Activated CD8-positive, alpha-beta memory T cell treated with anti-CD3 and anti-CD28 coated beads for 36 hours (primary cell): Measurements from ENCODE around the gene GPT2. TPM values are rescaled to one million over a fixed set of nuclear protein-coding genes. Genes with fewer than 3 reads are reported as not detected.

Source experiments
- CTCF ChIA-PET: fragments of 350-600 bp; sonication (Branson Sonifier 250); formaldehyde crosslinking; loops from one replicate; lab custom pipeline; 2021; ENCODE audit warnings: antibody characterized with exemption; lab: Charles Lee
- POLR2A ChIA-PET: fragments of 350-600 bp; sonication (Branson Sonifier 250); formaldehyde crosslinking; loops from one replicate; lab custom pipeline; 2021; ENCODE audit warnings: antibody characterized with exemption; lab: Charles Lee
- total RNA-seq, 2 experiments: library from RNA; stranded (reverse); gene quantifications; one replicate each; pipeline ENCODE4 v1.2.3, GENCODE V29; 2021

Gene GPT2
- total RNA-seq, 2 experiments from 2014 or later, result 31.6 to 33.4 TPM

- ChIA-PET POLR2A (no interaction called here), CTCF (no interaction called here)
Measured at GRCh38 chr16:46887524-46887854, 3.3 kb downstream of the GPT2 start.

- POLR2A ChIA-PET, result no interaction called here
- CTCF ChIA-PET, result interaction anchor here (0.6 to 1.0 kb wide), 3 partner anchors 16 to 41 kb away, joined by 3 read pairs; no protein-coding TSS in a partner anchor
Measured at GRCh38 chr16:46889245-46889941, 5.2 kb downstream of the GPT2 start.

- ChIA-PET CTCF (interaction anchor here (0.8 to 1.0 kb wide), 2 partner anchors 17 to 40 kb away, joined by 3 read pairs; no protein-coding TSS in a partner anchor), POLR2A (no interaction called here)
Measured at GRCh38 chr16:46889942-46890300, 5.8 kb downstream of the GPT2 start.

- ChIA-PET POLR2A (no interaction called here), CTCF (no interaction called here)
Measured at GRCh38 chr16:46891910-46892309, 7.7 kb downstream of the GPT2 start.

- POLR2A ChIA-PET, result no interaction called here
- CTCF ChIA-PET, result no interaction called here
Measured at GRCh38 chr16:46894036-46894672, 10.0 kb downstream of the GPT2 start.

- POLR2A ChIA-PET, result no interaction called here
- CTCF ChIA-PET, result interaction anchor here (0.9 kb wide), 1 partner anchor 14 kb away, joined by 3 read pairs; no protein-coding TSS in a partner anchor
Measured at GRCh38 chr16:46895399-46896313, 11.5 kb downstream of the GPT2 start.

- POLR2A ChIA-PET, result no interaction called here
Measured at GRCh38 chr16:46896314-46896968, 12.3 kb downstream of the GPT2 start.

GRCh38 chr16:46897471-46897870 lies 13.3 kb downstream of the GPT2 start:
- CTCF ChIA-PET, result no interaction called here

More at GRCh38 chr16:46896314-46896968, 12.3 kb downstream of the GPT2 start:
- CTCF ChIA-PET, result interaction anchor here (0.9 kb wide), 1 partner anchor 15 kb away, joined by 3 read pairs; no protein-coding TSS in a partner anchor

GRCh38 chr16:46898006-46898405 lies 13.8 kb downstream of the GPT2 start:
- ChIA-PET CTCF (no interaction called here), POLR2A (no interaction called here)

More at GRCh38 chr16:46897471-46897870, 13.3 kb downstream of the GPT2 start:
- POLR2A ChIA-PET, result no interaction called here

- ChIA-PET POLR2A (no interaction called here), CTCF (interaction anchor here (1.2 kb wide), 1 partner anchor 15 kb away, joined by 3 read pairs; the partner anchor contains the start of gene GPT2)
Measured at GRCh38 chr16:46899443-46900143, 15.4 kb downstream of the GPT2 start.

- CTCF ChIA-PET, result interaction anchor here (1.2 kb wide), 1 partner anchor 17 kb away, joined by 3 read pairs; the partner anchor contains the start of gene GPT2
- POLR2A ChIA-PET, result no interaction called here
Measured at GRCh38 chr16:46900455-46901235, 16.5 kb downstream of the GPT2 start.

- ChIA-PET CTCF (no interaction called here), POLR2A (interaction anchor here (0.6 kb wide), 1 partner anchor 76 kb away, joined by 6 read pairs; no protein-coding TSS in a partner anchor)
Measured at GRCh38 chr16:46901709-46902108, 17.5 kb downstream of the GPT2 start.

GRCh38 chr16:46903255-46903905 lies 19.2 kb downstream of the GPT2 start:
- CTCF ChIA-PET, result interaction anchor here (1.1 kb wide), 1 partner anchor 51 kb away, joined by 3 read pairs; no protein-coding TSS in a partner anchor
- POLR2A ChIA-PET, result no interaction called here

GRCh38 chr16:46904471-46904870 lies 20.3 kb downstream of the GPT2 start:
- ChIA-PET POLR2A (no interaction called here), CTCF (interaction anchor here (1.9 kb wide), 1 partner anchor 50 kb away, joined by 6 read pairs; no protein-coding TSS in a partner anchor)

GRCh38 chr16:46906360-46907060 lies 22.3 kb downstream of the GPT2 start:
- ChIA-PET POLR2A (no interaction called here), CTCF (interaction anchor here (0.6 to 1.9 kb wide), 5 partner anchors 22 to 233 kb away, joined by 3 to 6 read pairs (median 5); partner anchors contain the start of gene GPT2)

- ChIA-PET POLR2A (no interaction called here), CTCF (interaction anchor here (0.6 to 4.2 kb wide), 5 partner anchors 23 to 234 kb away, joined by 3 to 29 read pairs (median 5); partner anchors contain the start of gene GPT2)
Measured at GRCh38 chr16:46907061-46907774, 23.1 kb downstream of the GPT2 start.
